Fibroblast of peridontal ligament (primary cell): ENCODE measurements around the gene DYSF.

ENCODE experiments used
- DNase-seq: peaks from one replicate; pipeline ENCODE4 v3.0.0-alpha.2; 2010; ENCODE audit errors: extremely low read depth

The DYSF gene

GRCh38 chr2:71571945-71572344 lies 118.6 kb downstream of the DYSF start:
- no peak for DNase-seq

GRCh38 chr2:71575966-71576365 lies 122.6 kb downstream of the DYSF start:
- no peak for DNase-seq

DNA sequence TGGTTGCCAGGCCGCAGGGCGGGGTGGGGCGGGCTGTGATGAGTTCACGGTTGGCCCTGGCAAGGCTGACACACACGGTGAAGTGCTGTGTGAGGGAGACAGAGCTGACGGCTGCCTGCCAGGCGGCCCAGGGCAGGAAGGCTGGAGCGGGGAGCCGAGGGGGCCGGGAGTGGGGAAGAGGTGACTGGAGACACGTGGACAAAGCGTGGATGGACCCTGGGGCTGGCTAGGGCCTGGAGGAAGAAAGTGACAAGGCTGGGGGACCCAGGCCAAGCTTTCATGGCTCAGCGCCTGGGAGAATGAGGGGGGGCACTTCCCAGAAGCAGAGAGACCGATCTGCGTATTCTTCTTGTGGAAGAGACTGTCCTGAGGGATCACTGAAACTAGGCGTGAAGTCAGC lies 123.2 kb downstream of the DYSF start:
- no peak for DNase-seq

GRCh38 chr2:71577209-71577608 lies 123.8 kb downstream of the DYSF start:
- DNase-seq = no peak

DNA sequence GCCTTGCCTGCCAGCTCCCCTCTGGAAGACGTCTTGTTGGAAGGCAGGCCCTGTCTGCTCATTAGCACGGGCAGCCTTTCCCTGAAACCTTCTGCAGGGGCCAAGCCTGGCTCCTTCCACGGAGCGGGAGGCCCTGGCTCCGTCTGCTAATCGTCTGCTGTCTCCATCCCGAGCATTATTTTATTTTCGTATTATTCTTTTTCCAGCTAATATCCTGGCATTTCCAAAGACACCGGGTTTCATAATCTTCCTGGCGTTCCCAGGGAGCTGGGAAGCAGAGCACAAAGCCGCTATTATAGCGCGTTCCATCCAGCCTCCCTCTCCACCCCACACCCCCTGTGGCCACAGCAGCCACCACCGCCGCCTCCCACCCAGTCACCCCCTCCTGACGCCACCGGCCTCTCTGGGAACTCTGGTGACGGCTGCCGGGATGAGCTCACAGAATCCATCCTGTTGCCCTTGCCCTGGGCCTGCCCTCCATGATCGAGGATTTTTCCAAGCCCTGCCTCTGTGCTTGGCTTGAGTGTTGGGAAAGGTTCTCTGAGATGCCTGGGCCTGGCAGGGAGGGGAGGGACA lies 125.5 kb downstream of the DYSF start:
- DNase-seq = no peak

DNA sequence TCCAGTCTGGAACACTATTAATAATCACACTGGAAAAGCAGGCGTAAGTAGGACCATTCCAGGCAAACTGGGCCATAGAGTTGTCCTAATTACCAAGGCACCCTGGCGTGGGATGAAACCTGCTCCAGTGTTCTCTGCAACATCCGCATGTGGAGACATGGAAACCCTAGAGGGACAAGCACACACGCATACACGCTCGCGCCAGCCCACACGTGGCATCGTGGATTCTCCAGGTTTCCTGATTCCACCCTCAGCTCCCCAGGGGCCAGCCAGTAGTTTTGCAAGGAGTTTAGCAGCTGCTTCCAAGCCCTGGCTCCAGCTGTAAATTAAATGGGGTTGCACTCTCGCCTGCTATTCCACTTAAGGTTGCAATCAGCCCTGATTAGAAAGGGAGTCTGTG lies 127.7 kb downstream of the DYSF start:
- DNase-seq = no peak

DNA sequence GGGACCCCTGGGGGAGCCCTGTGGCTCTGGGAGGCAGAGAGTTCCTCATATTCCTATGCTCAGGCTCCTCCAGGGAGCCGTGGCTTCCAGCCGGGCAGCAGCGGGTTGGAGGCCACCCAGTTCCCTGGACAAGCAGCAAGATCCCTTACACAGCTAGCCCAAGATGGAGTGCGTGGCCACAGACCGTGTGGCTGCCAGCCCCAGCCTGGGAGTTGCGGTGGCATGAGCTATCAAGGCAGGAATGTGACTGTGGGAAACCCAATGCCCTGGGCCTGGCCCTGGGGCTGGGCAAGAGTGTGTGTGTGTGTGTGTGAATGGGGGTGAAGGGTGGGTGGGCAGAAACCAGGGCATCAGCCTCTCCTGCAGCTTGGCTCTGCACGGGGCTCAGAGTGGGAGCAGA lies 130.5 kb downstream of the DYSF start:
- peak; percentile 16 for DNase-seq

DNA sequence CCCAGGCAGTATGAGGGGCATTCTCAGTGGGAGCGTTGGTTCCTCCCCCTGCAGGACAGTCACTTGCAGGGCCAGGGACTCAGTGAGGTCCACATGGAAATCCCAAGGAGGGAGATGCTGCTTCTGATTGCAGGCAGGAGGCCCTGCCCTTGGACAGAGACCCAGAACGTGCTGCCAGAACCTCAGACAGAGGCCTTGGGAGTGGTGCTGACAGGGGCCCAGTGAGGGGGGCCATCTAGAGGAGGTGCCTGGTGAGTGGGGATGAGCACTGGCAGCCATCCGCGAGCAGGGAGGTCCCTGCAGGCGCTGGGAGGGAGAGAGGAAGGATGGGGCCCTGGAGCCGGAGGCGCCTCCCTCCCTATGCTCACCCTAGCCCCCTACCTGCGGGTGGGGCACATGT lies 133.1 kb downstream of the DYSF start:
- DNase-seq = no peak

DNA sequence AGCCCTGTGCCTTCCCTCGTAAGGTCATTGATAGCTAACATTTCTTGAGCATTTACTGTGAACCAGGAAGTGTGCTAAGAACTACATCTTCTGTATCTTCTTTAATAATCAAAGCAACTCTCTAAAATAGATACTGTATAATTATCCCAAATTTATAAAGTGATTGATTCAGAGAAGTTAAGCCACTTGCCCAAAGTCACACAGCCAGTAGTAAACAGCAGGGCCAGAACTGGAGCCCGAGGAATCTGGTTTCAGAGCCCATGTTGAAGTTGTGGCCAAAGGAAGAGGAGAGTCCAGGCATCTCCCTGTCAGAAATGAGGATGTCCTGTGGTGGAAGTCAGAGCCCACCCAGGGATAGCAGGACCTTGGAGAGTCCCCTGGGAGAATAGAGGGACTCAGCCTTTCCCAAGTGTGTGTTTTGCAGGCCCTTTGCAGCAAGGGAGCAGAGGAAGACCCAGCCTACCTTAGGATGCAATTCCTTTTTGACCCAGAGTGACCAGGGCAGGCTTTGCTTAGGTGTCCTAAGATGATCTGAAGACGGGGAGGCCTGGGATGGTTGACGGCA lies 134.2 kb downstream of the DYSF start:
- no peak for DNase-seq

DNA sequence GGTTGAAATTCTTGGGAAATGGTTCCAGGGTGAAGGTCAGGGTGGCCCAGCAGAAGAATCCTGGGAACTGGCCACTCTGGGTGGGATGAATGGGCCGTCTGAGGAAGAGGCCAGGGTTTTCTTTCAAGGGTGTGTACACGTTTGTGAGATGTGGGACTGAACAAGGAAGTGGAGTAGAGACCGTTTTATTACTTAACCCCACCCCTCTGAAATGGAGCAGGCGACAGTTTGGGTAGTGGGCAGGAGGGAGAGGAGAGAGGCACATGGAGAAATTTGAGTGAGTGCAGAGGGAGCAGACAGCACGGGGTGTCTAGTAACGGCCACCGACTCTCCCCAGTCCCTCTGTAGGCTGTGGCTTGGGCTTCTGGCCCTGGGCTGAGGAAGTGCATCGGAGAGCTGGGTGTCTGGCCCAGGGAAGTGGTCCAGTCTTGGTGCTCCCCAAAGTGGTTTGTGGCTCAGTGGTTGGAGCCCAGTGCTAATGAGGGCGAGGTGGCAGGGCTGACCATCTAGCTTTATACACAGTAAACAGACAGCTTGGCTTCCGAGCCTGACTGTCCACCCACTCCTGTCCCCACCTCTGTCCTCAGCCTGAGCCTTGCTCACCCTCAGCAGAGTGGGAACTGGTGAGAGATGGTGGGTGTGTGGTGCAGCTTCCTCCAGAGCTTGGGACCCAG lies 135.3 kb downstream of the DYSF start:
- DNase-seq = no peak

GRCh38 chr2:71589763-71590162 lies 136.4 kb downstream of the DYSF start:
- DNase-seq = no peak

DNA sequence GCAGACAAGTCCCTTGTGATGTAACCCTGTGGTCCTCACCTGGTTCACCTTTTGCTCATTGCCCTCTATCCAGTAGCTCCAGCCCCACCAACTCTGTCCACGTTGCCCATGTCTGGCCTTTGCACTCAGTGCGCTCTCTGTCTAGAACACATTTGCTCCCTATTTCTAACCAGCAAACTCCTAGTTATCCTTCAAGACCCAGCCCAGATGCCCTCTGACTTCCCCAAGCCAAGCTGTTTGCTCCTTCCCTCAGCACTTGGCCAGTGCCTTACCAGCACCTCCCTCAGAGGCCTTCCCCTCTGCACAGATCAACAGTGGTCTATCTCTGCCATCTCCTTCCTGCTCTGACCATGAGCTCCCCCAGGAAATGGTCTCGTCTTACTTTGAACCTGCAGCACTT lies 137.7 kb downstream of the DYSF start:
- no peak for DNase-seq

DNA sequence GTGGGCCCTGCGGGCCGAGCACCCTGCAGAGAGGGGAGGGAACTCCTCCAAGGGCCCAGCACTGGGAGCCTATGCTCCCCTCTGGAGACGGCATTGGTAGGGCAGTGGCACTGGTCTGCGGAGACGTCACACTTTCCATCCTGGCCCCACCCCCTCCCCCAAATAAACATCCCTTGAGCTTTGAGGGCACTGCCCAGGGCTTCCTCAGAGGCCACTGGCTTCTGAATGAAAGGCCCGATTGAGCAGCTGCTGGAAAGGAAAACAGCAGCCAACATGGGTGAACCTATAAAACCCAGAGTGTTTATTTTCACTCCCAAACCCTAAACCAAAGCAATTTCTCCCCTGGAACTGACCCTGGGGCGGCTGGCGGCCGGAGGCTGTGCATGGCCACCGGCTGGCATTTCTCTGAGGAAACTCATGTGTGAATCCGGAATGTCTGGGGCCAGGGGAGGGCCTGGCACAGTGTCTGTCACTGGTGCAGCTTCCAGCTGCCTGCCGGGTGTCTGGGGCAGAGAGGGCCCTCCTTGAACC lies 138.9 kb downstream of the DYSF start:
- no peak for DNase-seq

- DNase-seq = no peak
These were observed 142.2 kb downstream of the DYSF start for GRCh38 chr2:71595569-71595968.

GRCh38 chr2:71596011-71596410 lies 142.7 kb downstream of the DYSF start:
- no peak for DNase-seq

DNA sequence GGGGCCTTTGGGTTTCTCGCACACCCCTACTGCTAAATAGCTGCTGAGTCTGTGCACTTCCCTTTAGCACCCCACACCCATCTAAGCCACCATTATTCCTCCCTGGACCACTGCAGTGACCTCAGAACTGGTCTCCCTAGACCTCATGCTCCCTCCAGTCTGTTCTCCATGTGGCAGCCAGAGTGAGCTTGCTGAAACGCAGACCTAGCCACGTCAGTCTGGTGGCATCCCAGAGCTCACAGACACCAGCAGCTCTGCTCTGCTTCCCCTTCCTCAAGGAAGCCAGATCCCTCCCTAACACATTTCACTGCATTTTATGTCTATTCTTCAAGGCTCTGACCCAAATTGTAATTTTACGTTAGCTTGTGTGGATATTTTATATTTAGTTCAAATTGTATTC lies 144.4 kb downstream of the DYSF start:
- DNase-seq = no peak

- DNase-seq = no peak
These were observed 145.2 kb downstream of the DYSF start for GRCh38 chr2:71598526-71598925.

- no peak for DNase-seq
These were observed 145.7 kb downstream of the DYSF start for GRCh38 chr2:71599038-71599437.

GRCh38 chr2:71599646-71600236 lies 146.4 kb downstream of the DYSF start:
- DNase-seq = no peak

DNA sequence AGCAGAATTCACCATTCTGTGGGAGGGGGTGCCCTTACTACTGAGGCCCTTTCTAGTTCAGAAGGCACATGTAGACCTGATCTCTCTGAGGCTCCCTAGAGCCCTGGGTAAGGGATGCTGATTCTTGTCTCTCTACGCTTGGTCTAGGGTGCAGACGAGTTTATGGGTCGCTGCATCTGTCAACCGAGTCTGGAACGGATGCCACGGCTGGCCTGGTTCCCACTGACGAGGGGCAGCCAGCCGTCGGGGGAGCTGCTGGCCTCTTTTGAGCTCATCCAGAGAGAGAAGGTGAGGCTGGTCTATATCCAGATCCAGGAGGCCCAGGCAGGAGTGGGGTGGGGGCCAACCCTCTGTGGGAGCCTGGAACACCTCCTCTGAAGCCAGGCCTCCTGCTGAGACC lies 147.2 kb downstream of the DYSF start:
- DNase-seq = no peak

DNA sequence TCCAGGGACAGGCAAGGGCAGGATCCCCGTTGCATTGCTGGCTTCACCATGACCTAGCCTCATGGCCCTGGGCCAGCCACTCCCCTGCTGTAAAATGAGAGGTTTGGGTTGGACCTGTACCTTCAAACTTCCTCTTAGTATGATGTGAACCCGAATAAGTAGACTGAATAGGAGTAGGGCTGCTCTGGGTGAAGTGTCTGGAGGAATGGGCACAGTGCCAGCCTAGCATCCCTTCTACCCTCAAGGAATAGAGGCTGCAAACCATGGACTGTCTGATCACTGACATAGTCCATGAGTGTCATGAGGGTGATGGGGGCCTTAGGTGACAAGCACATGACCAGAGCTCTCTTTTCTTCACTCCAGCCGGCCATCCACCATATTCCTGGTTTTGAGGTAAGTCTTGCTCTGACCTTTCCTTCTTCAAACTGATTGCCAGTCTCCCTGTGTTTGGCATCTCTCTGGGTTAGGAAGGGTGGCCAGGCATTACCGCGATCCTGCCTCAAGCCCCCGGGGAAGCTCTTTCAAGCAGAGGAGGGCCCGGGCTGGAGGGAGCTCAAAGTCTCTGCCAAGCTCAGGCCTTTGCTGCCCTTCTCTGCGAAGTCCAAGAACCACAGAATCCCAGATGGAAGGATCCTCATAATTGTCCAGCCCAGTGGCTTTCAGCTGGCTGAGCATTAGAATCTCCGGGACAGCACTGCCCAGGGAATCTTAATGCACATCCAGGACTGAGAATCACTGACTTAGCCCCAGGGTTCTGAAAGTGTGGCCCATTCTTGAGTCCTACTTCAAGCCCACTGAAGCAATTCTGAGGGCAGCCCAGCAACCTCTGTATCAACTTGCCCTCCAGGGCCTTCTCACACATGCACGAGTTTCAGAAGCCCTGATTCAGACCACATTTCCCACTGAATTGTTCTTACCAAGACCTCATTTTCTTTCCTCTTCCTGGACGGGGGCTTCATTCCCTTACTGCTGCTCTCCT lies 148.1 kb downstream of the DYSF start:
- DNase-seq = no peak

- DNase-seq = no peak
These were observed 148.7 kb downstream of the DYSF start for GRCh38 chr2:71602115-71602495.
